ENCODE data around the gene MOAP1. TPM values are rescaled to one million over a fixed set of nuclear protein-coding genes. Genes with fewer than 3 reads are reported as not detected.
"Not testable (repeated sequence)": the region's sequence is repeated elsewhere in the genome, so short reads cannot be mapped to it uniquely, and the experiment has no call there.

The MOAP1 gene
- total RNA-seq, 2 donors from 2014 or later: 12.8 to 22.4 TPM

DNA sequence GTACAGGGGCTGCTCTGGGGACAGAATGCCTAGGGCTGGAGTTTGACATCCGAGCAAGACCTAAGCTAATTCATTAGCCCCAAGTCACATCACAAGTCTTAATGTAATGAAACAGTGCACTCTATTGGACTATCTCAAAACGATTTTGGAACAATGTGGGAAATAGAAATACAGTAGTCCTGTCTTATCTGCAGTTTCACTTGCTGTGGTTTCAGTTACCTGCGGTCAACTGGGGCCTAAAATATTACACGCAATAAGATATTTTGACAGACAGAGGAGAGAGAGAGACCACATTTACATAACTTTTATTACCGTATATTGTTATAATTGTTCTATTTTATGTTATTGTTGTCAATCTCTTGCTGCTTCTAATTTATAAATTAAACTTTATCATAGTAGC, 21.1 kb downstream of the MOAP1 start:
- no peak for DNase-seq
- no peak overlapping the region for H3K4me3 ChIP-seq
- H3K9me3 ChIP-seq: no peaks in the 10 kb centered on the region
- H3K36me3 ChIP-seq: no peaks in the 10 kb centered on the region
- intact Hi-C loops (cut with DNase I): no loop called here
- no peaks in the 10 kb centered on the region for H3K4me1 ChIP-seq
- TF ChIP-seq, protein P1, sequence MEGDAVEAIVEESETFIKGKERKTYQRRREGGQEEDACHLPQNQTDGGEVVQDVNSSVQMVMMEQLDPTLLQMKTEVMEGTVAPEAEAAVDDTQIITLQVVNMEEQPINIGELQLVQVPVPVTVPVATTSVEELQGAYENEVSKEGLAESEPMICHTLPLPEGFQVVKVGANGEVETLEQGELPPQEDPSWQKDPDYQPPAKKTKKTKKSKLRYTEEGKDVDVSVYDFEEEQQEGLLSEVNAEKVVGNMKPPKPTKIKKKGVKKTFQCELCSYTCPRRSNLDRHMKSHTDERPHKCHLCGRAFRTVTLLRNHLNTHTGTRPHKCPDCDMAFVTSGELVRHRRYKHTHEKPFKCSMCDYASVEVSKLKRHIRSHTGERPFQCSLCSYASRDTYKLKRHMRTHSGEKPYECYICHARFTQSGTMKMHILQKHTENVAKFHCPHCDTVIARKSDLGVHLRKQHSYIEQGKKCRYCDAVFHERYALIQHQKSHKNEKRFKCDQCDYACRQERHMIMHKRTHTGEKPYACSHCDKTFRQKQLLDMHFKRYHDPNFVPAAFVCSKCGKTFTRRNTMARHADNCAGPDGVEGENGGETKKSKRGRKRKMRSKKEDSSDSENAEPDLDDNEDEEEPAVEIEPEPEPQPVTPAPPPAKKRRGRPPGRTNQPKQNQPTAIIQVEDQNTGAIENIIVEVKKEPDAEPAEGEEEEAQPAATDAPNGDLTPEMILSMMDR (IDR thresholded peaks at IDR 0.05): no peak
- no peaks in the 10 kb centered on the region for H3K27me3 ChIP-seq
- H3K27ac ChIP-seq: no peak overlapping the region
- H3K9ac ChIP-seq (ENCODE audit: low read depth in 2 of 2, low read length in 2 of 2): no peak overlapping the region

DNA sequence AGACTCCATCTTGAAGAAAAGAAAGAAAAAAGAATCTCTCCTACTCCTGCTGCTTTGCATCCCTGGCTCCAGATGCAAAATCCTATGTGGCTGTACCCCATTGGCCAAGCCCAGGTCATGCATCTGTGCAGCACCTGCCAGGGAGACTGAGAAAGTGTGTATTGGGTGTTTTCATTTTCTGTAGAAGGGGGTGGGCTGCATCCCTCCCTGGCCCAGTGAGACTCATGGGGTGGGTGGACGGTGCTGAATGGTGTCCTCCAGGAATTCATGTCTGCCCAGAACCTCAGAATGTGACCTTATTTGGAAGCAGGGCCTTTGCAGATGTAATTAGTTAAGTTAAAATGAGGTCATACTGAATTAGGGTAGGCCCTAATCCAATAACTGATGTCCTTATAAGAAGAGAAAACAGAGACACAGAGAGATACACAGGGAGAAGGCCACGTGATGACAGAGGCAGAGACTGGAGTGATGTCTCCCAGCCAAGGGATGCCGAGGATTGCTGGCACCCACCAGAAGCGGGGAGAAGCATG, 23.2 kb downstream of the MOAP1 start:
- H3K9ac ChIP-seq (ENCODE audit: low read depth in 2 of 2, low read length in 2 of 2): no peak overlapping the region
- H3K4me3 ChIP-seq: no peak overlapping the region
- H3K36me3 ChIP-seq: no peaks in the 10 kb centered on the region
- H3K4me1 ChIP-seq: no peaks in the 10 kb centered on the region
- TF ChIP-seq, protein P1 (IDR thresholded peaks at IDR 0.05): no peak
- DNase-seq: no peak
- H3K27me3 ChIP-seq: no peaks in the 10 kb centered on the region
- intact Hi-C loops (cut with DNase I): no loop called here
- no peaks in the 10 kb centered on the region for H3K9me3 ChIP-seq
- H3K27ac ChIP-seq: no peak overlapping the region

DNA sequence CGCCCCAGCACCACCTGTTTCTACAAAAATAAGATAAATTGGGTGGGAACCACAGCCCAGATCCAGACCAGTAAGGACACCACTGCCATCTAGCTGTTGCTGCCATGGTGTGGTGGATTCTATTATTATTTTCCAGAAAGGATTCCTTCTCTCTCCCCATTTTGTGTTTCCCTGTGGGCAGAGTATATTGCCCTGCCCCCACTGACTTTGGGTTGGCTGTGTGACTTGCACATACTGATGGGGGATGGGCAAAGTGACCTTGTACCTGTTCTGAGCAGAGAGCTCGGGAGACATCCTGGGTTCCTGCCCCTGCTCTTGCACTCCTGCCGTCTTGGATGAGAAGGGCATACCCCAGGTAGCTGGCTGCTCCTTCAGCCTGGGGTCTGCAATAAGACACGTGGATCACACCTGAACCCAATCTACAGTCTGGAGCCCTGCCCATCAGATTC, 24.3 kb downstream of the MOAP1 start:
- no peaks in the 10 kb centered on the region for H3K4me1 ChIP-seq
- intact Hi-C loops (cut with DNase I): no loop called here
- TF ChIP-seq, protein P1 (IDR thresholded peaks at IDR 0.05): no peak
- H3K9me3 ChIP-seq: no peaks in the 10 kb centered on the region
- no peak overlapping the region for H3K4me3 ChIP-seq
- no peaks in the 10 kb centered on the region for H3K27me3 ChIP-seq
- no peak for DNase-seq
- H3K27ac ChIP-seq: no peak overlapping the region
- no peaks in the 10 kb centered on the region for H3K36me3 ChIP-seq
- no peak overlapping the region for H3K9ac ChIP-seq (ENCODE audit: low read depth in 2 of 2, low read length in 2 of 2)

DNA sequence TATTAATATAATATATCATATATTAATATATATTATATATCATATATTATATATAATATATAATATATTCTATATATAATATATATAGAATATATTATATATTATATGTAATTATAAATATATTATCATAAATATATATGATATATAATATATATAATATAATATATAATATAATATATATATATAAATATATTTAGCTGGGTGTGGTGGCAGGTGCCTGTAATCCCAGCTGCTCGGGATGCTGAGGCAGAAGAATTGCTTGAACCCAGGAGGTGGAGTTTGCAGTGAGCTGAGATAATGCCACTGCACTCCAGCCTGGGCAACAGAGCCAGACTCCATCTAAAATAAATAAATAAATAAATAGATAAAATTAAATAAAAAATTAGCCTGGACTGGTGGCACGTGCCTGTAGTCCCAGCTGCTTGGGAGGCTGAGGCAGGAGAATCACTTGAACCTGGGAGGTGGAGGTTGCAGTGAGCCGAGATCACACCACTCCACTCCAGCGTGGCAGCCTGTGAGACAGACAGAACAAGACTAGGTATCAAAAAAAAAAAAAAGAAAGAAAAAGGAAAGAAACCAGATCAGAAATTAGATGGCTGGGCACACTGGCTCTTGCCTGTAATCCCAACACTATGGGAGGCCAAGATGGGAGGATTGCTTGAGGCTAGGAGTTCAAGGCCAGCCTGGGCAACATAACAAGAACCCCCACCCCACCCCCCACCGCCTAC, 24.9 kb downstream of the MOAP1 start:
- DNase-seq; H3K4me1 ChIP-seq; H3K9ac ChIP-seq (ENCODE audit: low read depth in 2 of 2, low read length in 2 of 2); H3K27me3 ChIP-seq; H3K9me3 ChIP-seq; intact Hi-C loops (cut with DNase I); H3K27ac ChIP-seq; H3K4me3 ChIP-seq; H3K36me3 ChIP-seq: not testable (repeated sequence)

DNA sequence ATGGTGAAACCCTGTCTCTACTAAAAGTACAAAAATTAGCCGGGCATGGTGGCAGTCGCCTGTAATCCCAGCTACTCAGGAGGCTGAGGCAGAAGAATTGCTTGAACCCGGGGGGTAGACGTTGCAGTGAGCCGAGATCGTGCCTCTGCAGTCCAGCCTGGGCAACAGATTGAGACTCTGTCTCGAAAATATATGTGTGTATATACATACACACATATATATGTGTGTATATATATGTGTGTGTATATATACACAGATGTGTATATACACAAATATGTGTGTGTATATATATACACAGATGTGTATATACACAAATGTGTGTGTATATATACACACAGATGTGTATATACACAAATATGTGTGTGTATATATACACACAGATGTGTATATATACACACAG, 26.3 kb downstream of the MOAP1 start:
- intact Hi-C loops (cut with DNase I); H3K36me3 ChIP-seq; H3K4me3 ChIP-seq; H3K4me1 ChIP-seq; H3K9me3 ChIP-seq; DNase-seq; H3K9ac ChIP-seq (ENCODE audit: low read depth in 2 of 2, low read length in 2 of 2); H3K27ac ChIP-seq; H3K27me3 ChIP-seq: not testable (repeated sequence)

DNA sequence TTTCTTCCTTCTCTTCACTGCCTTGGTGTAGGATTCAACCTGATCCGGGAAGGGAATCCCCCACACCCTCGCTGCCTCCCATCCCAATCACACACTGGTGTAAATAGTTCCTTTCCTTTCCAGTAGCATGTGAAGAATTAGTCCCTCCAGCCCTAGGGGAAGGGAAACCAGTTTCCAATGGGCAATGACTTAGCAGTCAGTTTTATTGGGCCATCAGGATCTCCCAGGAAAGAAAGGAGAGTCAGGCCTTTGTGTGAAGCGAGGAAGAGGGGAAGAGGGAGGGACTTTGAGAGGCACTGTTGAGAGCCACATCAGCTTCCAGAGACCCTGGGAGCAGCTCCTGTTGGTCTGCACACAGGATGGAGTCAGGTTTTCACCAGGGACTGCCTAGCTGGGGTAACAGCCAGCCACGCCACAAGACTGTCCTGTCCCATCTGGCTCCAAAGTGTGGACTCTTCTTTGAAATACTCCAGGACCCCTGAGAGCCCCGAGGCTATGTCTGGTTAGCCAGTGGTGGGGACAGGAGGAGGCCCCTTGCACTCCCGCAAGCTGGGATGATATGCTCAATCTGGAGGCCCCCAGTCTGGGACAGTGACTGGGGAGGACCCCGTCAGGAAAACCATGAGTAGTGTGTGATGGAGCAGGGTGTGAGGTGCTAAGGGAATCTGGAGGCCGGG, 27.9 kb downstream of the MOAP1 start:
- Histone ChIP-seq H3K9me3 (no peaks in the 10 kb centered on the region), H3K27ac (no peak overlapping the region), H3K9ac (ENCODE audit: low read depth in 2 of 2, low read length in 2 of 2) (no peak overlapping the region), H3K4me1 (no peaks in the 10 kb centered on the region), H3K36me3 (no peaks in the 10 kb centered on the region), H3K4me3 (no peak overlapping the region), H3K27me3 (no peaks in the 10 kb centered on the region)
- intact Hi-C loops (cut with DNase I): no loop called here
- no peak for DNase-seq
- TF ChIP-seq, protein P1 (IDR thresholded peaks at IDR 0.05): no peak
